GM12801 (cell line): ENCODE measurements around the gene CASP10.

ENCODE experiments used
- CTCF ChIP-seq: IDR thresholded peaks from one replicate; pipeline ENCODE4 v1.5.1; 2011; ENCODE audit warnings: control low read depth; ENCODE audit not compliant: insufficient read length; ENCODE audit errors: extremely low read depth

The CASP10 gene

GRCh38 chr2:201273330-201273983, 90.5 kb downstream of the CASP10 start:
- no peak for TF ChIP-seq CTCF

- no peak for TF ChIP-seq CTCF
Observed at GRCh38 chr2:201275069-201275468, 92.1 kb downstream of the CASP10 start.

GRCh38 chr2:201275990-201276389, 93.0 kb downstream of the CASP10 start:
- no peak for TF ChIP-seq CTCF

- no peak for TF ChIP-seq CTCF
Observed at GRCh38 chr2:201276511-201276910, 93.6 kb downstream of the CASP10 start.
